ENCODE results near the gene ROBO1. TPM values are rescaled to one million over a fixed set of nuclear protein-coding genes. Genes with fewer than 3 reads are reported as not detected.
A peak's percentile ranks its signal among the peaks of the same experiment; 100 is the strongest.
"Not testable (repeated sequence)": the region's sequence is repeated elsewhere in the genome, so short reads cannot be mapped to it uniquely, and the experiment has no call there.

ROBO1 gene
- total RNA-seq, 1 experiment from 2014 or later: 67.6 TPM

DNA sequence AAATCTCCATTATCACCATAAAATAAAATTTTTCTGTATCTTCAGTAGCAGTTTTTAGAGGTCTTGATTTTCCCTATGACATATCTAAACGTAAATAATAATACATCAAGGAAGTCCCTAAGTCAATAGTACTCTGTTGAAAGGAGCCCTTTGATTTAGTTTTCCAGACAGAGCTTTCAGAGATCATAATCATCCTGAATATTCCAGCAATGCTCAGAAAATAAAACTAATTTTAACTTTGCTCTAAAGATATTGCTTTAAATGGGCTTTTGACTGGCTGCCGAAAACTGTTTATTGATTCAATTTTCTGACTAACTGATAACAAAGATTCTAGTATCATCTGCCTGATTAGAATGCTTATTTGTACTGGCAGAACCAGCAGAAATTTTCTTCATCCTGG is 40.7 kb upstream of the ROBO1 start:
- no peaks in the 10 kb centered on the region for H3K4me1 ChIP-seq (ENCODE audit: insufficient read depth, low read length, poor library complexity, severe bottlenecking)
- H3K4me3 ChIP-seq (ENCODE audit: low read depth, low read length, poor library complexity, severe bottlenecking): no peak overlapping the region
- POLR2A ChIA-PET (ENCODE audit: low non-redundant PET): no interaction called here
- H3K9me3 ChIP-seq (ENCODE audit: low read depth, low read length, poor library complexity, severe bottlenecking): no peaks in the 10 kb centered on the region
- no TSS peak for BruUV-seq (replicated peaks)
- TF ChIP-seq EZH2 (IDR thresholded peaks at IDR 0.05; ENCODE audit: borderline replicate concordance, low read depth, low read length, poor library complexity, severe bottlenecking): no peak
- TF ChIP-seq, protein P1, sequence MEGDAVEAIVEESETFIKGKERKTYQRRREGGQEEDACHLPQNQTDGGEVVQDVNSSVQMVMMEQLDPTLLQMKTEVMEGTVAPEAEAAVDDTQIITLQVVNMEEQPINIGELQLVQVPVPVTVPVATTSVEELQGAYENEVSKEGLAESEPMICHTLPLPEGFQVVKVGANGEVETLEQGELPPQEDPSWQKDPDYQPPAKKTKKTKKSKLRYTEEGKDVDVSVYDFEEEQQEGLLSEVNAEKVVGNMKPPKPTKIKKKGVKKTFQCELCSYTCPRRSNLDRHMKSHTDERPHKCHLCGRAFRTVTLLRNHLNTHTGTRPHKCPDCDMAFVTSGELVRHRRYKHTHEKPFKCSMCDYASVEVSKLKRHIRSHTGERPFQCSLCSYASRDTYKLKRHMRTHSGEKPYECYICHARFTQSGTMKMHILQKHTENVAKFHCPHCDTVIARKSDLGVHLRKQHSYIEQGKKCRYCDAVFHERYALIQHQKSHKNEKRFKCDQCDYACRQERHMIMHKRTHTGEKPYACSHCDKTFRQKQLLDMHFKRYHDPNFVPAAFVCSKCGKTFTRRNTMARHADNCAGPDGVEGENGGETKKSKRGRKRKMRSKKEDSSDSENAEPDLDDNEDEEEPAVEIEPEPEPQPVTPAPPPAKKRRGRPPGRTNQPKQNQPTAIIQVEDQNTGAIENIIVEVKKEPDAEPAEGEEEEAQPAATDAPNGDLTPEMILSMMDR (conservative IDR thresholded peaks at IDR 0.05; ENCODE audit: low read depth, low read length): no peak
- DNase-seq (ENCODE audit: low spot score): no peak
- no peak overlapping the region for H3K27ac ChIP-seq (ENCODE audit: low read depth, low read length, poor library complexity, severe bottlenecking)
- H3K27me3 ChIP-seq (replicated peaks; ENCODE audit: insufficient read depth, low read depth, low read length, poor library complexity): no peaks in the 10 kb centered on the region
- CTCF ChIA-PET: no interaction called here
- intact Hi-C loops (cut with micrococcal nuclease; ENCODE audit: unreplicated experiment): no loop called here
- no peaks in the 10 kb centered on the region for H3K36me3 ChIP-seq (ENCODE audit: insufficient read depth, low read length, poor library complexity, severe bottlenecking)

DNA sequence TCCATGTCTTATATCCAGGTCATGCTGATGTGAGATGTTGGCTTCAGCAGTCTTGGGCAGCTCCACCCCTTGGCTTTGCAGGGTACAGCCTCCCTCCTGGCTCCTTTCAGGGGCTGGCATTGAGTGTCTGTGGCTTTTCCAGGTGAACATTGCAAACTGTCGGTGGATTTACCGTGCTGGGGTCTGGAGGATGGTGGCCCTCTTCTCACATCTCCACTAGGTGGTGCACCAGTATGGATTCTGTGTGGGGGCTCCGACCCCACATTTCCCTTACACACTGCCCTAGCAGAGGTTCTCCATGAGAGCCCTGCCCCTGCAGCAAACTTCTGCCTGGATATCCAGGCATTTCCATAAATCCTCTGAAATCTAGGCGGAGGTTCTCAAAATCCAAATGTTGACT is 22.4 kb upstream of the ROBO1 start:
- BruUV-seq (replicated peaks); intact Hi-C loops (cut with micrococcal nuclease; ENCODE audit: unreplicated experiment); H3K27me3 ChIP-seq (replicated peaks; ENCODE audit: insufficient read depth, low read depth, low read length, poor library complexity); CTCF ChIA-PET; H3K36me3 ChIP-seq (ENCODE audit: insufficient read depth, low read length, poor library complexity, severe bottlenecking); H3K4me1 ChIP-seq (ENCODE audit: insufficient read depth, low read length, poor library complexity, severe bottlenecking); H3K27ac ChIP-seq (ENCODE audit: low read depth, low read length, poor library complexity, severe bottlenecking); H3K4me3 ChIP-seq (ENCODE audit: low read depth, low read length, poor library complexity, severe bottlenecking); H3K9me3 ChIP-seq (ENCODE audit: low read depth, low read length, poor library complexity, severe bottlenecking); POLR2A ChIA-PET (ENCODE audit: low non-redundant PET): not testable (repeated sequence)
- TF ChIP-seq, protein P1 (conservative IDR thresholded peaks at IDR 0.05; ENCODE audit: low read depth, low read length): 0 out of 2 replicates have a peak, but pooled peaks have one; percentile 26
- DNase-seq (ENCODE audit: low spot score): peak; percentile 10

DNA sequence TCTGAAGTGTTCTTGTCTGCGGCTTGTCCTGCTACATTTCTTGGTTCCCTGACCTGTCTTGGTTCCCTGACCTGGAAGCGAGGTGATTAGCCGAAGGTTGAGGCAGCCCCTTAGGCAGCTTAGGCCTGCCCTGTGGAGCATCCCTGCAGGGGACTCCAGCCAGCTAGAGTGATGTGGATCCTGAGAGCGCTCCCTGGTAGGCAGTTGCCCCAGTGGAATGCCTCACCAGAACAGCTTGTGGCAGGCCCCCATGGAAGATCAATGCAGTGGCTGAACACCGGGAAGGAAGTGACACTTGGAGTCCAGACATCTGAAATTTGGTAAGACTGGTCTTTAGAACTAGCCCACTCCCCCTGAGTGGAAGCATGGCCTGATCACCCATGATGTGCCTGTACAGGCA is 5.5 kb upstream of the ROBO1 start:
- TF ChIP-seq, protein P1 (conservative IDR thresholded peaks at IDR 0.05; ENCODE audit: low read depth, low read length): no peak
- no peak for TF ChIP-seq EZH2 (IDR thresholded peaks at IDR 0.05; ENCODE audit: borderline replicate concordance, low read depth, low read length, poor library complexity, severe bottlenecking)
- no peaks in the 10 kb centered on the region for H3K4me1 ChIP-seq (ENCODE audit: insufficient read depth, low read length, poor library complexity, severe bottlenecking)
- CTCF ChIA-PET: no interaction called here
- H3K27me3 ChIP-seq (replicated peaks; ENCODE audit: insufficient read depth, low read depth, low read length, poor library complexity): peaks cover 5% of the 10 kb centered on the region
- intact Hi-C loops (cut with micrococcal nuclease; ENCODE audit: unreplicated experiment): no loop called here
- no peaks in the 10 kb centered on the region for H3K36me3 ChIP-seq (ENCODE audit: insufficient read depth, low read length, poor library complexity, severe bottlenecking)
- H3K27ac ChIP-seq (ENCODE audit: low read depth, low read length, poor library complexity, severe bottlenecking): no peak overlapping the region
- DNase-seq (ENCODE audit: low spot score): no peak
- POLR2A ChIA-PET (ENCODE audit: low non-redundant PET): no interaction called here
- BruUV-seq (replicated peaks): no TSS peak
- H3K9me3 ChIP-seq (ENCODE audit: low read depth, low read length, poor library complexity, severe bottlenecking): no peaks in the 10 kb centered on the region
- no peak overlapping the region for H3K4me3 ChIP-seq (ENCODE audit: low read depth, low read length, poor library complexity, severe bottlenecking)

All from A673 (cell line).